Gastrocnemius medialis (tissue), 4 donors: ENCODE measurements around the gene AMDHD1.

Source experiments
- CTCF ChIP-seq, 5 experiments: fragments of 450-650 bp in 3 of 5; fragments of 200-600 bp in 2 of 5; sonication (generic) in 2 of 5; IDR thresholded peaks in 4 of 5; conservative IDR thresholded peaks in 1 of 5; 1 replicate in 4 of 5; 2 replicates in 1 of 5; pipeline ENCODE4 v1.5.1; 2016 to 2019; ENCODE audit warnings: antibody characterized with exemption in 5 of 5, mild to moderate bottlenecking in 3 of 5, moderate library complexity in 3 of 5
- POLR2A ChIP-seq, 2 donors: fragments of 450-650 bp; IDR thresholded peaks; one replicate each; pipeline ENCODE4 v1.6.1; 2017; ENCODE audit warnings: antibody characterized with exemption in 2 of 2, mild to moderate bottlenecking in 2 of 2, moderate library complexity in 2 of 2

GRCh38 chr12:95922231-95922630 is 20.9 kb upstream of the AMDHD1 start:
- TF ChIP-seq CTCF (IDR thresholded peaks at IDR 0.05 in 4 of 5, conservative IDR thresholded peaks at IDR 0.05 in 1 of 5) (no peak), POLR2A (IDR thresholded peaks at IDR 0.05) (no peak)
